GM18867 (cell line): ENCODE data around the gene NKD1.
"Not testable (repeated sequence)": the region's sequence is repeated elsewhere in the genome, so short reads cannot be mapped to it uniquely, and the experiment has no call there.

Experiments
- ATAC-seq: cut with Tn5 transposase; IDR thresholded peaks from one replicate; pipeline ENCODE4 v1.9.1; 2021; ENCODE audit warnings: mild to moderate bottlenecking, moderate library complexity; ENCODE audit not compliant: unreplicated experiment

The NKD1 gene

DNA sequence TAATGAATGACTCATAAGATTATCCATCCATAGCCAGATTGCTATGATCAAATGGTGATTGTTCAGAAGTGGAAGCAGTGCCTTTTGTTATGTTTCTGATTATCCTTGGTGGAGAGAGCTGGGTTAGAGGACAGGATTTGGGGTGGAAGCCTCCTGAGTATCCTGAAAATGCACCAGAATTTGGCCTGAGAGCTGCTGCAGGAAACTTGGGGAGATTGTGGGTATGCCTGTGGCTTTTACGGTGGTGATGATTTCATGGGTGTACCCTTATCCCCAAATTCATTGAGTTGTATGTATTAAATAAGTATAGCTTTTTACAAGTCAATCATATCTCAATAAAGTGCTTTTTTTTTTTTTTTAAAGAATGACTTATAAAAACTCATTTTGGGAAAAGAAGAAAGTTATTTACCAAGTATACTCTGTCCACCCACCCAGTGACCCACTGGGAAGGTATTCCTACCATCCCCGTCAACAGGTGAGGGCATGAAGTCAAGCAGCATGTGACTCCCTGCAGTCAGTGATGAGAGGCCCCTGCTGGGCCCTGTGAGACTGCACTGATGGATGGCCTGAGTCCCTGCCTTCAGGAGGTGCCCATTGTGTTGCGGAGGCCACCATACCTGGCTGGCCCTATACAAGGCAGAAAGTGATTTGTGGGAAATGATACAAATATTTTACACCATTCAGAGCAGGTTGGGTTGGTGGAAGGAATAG is 28.4 kb downstream of the NKD1 start:
- no peak for ATAC-seq

GRCh38 chr16:50578137-50578536 is 29.9 kb downstream of the NKD1 start:
- ATAC-seq = peak; percentile 62

- ATAC-seq = not testable (repeated sequence)
Measured at GRCh38 chr16:50579373-50579772, 31.2 kb downstream of the NKD1 start.

DNA sequence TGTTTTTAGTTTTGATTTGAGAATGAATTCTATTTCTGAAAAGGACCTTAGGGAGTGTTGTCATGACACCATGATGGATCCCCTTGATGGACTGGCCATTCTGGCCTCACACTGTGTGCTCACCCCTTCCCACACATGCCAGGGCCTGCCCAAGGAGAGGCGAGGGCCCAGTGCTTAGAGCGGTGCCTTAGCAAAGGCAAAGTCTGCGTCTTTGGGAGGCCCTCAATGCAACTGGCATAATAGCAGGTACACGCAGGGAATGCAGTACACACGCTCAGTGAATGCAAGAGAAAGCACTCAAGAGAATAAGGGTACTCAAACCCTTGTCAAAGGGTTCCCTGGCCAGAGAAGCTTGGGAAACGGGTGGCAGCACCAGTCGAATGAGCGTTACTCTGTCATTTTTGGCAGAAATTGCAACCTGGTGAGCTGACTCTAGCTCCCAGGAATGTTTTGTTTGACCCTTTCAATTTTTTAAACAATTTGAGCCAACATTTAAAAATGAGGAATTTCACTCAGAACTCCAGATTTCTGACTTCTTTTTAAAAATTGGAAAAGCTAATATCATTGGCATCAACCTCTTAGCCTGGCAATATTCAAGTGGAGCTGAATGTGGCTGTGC is 32.1 kb downstream of the NKD1 start:
- ATAC-seq = no peak

GRCh38 chr16:50581845-50582244 is 33.6 kb downstream of the NKD1 start:
- ATAC-seq = no peak

DNA sequence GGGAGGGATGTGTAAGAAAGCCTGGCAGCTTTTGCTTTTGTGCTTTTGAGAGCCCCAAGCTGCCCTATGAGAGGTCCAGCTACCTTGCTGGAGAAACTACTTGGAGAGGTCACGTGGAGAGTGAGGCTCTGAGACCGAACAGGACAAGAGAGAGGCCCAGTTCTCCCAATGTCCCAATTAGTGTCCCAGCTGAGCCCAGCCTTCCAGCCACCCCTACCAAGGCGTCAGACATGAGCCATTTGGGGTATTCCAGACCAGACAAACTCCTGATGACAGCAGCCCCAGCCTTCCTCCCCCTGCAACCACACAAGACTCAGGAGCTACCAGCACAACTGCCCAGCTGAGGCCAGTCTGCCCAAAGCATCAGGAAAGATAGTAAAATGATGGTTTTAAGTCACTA is 35.0 kb downstream of the NKD1 start:
- no peak for ATAC-seq

DNA sequence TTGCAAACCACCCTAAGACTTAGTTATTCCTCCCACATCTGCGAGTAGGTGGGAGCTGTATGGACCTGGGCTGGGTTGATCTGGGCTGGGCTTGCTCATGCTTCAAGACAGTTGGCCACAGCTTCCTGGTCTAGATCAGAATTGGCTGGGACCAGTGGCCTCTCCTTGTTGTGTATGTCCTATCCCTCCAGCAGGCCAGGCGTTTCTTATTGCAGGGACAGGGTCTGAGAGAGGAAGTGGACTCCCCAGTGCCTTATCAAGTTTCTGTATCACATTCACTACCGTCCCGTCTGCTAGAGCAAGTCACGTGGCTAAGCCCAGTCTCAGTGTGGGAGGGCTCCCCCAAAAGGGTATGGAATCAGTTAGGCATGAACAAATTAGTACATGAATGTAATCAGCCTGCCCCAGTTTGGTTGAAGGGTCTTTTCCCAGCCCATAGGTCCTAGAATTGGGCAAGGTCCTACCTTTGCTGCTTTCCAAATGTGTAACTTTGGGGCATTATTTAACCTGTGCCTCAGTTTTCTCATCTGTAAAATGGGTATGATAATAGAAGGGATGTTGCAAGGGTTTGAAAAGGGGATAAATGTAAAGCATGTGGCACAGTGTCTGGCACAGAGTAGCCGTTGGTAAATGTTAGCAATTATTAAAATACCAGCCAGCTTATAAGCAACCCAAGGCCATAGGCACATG is 36.0 kb downstream of the NKD1 start:
- peak; percentile 69 for ATAC-seq

DNA sequence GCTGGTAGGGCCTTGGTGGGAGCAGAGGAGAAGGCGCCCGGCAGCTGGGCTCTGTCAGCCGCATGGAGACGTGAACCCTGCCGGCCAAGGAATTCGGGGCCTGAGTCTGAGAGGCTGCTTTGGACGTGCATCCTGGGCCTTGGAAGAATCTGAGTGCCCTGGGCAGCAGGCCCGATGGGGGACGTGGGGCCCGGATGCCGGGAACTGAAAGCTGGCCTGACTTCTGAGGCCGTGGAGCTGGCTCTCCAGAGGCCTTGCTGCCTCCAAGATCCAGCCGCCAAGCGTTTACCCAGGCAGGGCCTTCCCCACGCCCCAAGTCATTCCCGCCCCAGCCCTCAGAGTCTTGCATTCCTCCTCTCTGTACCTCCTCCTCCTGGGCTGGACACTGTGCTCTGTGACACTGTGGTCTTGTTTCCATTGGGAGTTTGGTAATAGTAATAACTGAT is 37.2 kb downstream of the NKD1 start:
- ATAC-seq = no peak

DNA sequence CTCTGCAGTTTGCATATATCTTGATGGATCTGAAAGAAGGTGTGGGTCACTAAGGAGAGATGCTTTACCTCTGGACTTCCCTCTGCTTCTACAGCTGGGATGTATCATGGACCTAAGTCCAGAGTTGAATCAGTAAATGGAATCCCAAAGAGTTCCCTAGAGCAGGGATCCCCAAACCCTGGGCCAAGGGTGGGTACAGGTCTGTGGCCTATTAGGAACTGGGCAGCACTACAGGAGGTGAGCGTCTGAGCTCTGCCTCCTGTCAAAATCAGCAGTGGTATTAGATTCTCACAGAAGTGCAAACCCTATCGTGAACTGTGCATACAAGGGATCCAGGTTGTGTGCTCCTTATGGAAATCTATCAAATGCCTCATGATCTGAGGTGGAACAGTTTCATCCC is 39.3 kb downstream of the NKD1 start:
- no peak for ATAC-seq

- no peak for ATAC-seq
Measured at GRCh38 chr16:50588276-50588675, 40.1 kb downstream of the NKD1 start.

GRCh38 chr16:50591209-50591608 is 43.0 kb downstream of the NKD1 start:
- no peak for ATAC-seq

GRCh38 chr16:50591800-50592771 is 43.9 kb downstream of the NKD1 start:
- ATAC-seq = no peak

- ATAC-seq = no peak
Measured at GRCh38 chr16:50592996-50593395, 44.8 kb downstream of the NKD1 start.

DNA sequence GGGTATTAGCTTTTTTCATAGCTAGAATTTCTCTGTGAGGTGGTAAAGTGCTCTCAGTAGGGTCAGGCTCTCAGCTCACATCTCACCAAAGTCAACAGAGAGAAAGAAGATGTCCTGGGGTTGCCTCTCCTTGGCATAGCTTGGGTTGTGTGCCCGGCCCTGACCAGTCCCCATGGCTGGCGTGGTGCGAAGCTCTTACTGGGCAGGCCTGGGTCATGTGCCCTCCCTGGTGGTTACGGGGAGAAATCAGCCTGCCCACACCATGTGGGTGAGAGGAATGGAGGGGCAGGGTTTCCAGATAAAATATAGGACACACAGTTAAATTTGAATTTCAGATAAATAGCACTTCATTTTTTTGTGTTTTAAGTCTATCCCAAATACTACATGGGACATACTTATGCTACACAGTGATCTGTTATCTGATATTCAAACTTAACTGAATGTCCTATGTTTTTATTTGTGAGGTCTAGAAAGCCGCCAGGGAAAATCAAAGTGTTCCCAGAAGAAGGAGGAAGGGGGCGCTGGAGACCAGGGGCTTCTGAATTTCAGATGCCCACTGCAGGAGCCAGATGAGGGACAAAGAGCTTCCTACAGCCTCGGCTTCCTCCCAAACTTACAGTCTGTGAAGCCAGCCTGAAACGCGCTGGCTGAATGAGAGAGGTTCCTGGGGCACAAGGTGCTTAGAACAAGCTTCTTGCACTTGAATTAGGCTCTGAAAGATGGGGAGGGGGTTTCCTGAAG is 45.4 kb downstream of the NKD1 start:
- ATAC-seq = no peak

- ATAC-seq = no peak
Measured at GRCh38 chr16:50594308-50595260, 46.4 kb downstream of the NKD1 start.

GRCh38 chr16:50595859-50596258 is 47.7 kb downstream of the NKD1 start:
- ATAC-seq = no peak

- no peak for ATAC-seq
Measured at GRCh38 chr16:50596762-50597450, 48.7 kb downstream of the NKD1 start.

GRCh38 chr16:50597563-50598255 is 49.5 kb downstream of the NKD1 start:
- no peak for ATAC-seq
